RWPE2 (cell line): Measurements from ENCODE around the gene CFAP74.

ENCODE experiments used
- ATAC-seq: fragments of 200-7000 bp; cut with Tn5 transposase; 3 replicates; pipeline ENCODE4 v1.9.1; 2021; ENCODE audit warnings: low read depth
- DNase-seq: peaks from one replicate; pipeline ENCODE4 v3.0.0-alpha.2; 2020; ENCODE audit warnings: low spot score
- H3K27ac ChIP-seq: fragments of 450-650 bp; 2 replicates; pipeline ENCODE4 v1.5.1; 2017; ENCODE audit warnings: mild to moderate bottlenecking; ENCODE audit not compliant: poor library complexity, severe bottlenecking
- H3K27me3 ChIP-seq: fragments of 250-450 bp; sonication (Bioruptor Pico); 2 replicates; pipeline ENCODE4 v1.5.1; 2021; ENCODE audit warnings: mild to moderate bottlenecking, moderate library complexity; ENCODE audit not compliant: insufficient read depth, poor library complexity, severe bottlenecking
- H3K36me3 ChIP-seq: fragments of 250-450 bp; sonication (Bioruptor Pico); 2 replicates; pipeline ENCODE4 v1.5.1; 2020; ENCODE audit warnings: low read depth, mild to moderate bottlenecking, moderate library complexity
- H3K4me1 ChIP-seq: fragments of 250-450 bp; sonication (Bioruptor Pico); 2 replicates; pipeline ENCODE4 v1.5.1; 2021; ENCODE audit warnings: mild to moderate bottlenecking, moderate library complexity; ENCODE audit not compliant: insufficient read depth, poor library complexity, severe bottlenecking
- H3K4me3 ChIP-seq: fragments of 250-450 bp; sonication (Bioruptor Pico); 2 replicates; pipeline ENCODE4 v1.5.1; 2021; ENCODE audit warnings: mild to moderate bottlenecking, moderate library complexity; ENCODE audit not compliant: severe bottlenecking
- H3K9me3 ChIP-seq: fragments of 250-450 bp; sonication (Bioruptor Pico); 2 replicates; pipeline ENCODE4 v1.5.1; 2021; ENCODE audit warnings: mild to moderate bottlenecking, moderate library complexity; ENCODE audit not compliant: severe bottlenecking
- CTCF ChIP-seq: fragments of 450-650 bp; IDR thresholded peaks from one replicate; pipeline ENCODE4 v1.5.1; 2017; ENCODE audit warnings: mild to moderate bottlenecking, moderate library complexity; ENCODE audit not compliant: poor library complexity, severe bottlenecking

Gene CFAP74

DNA sequence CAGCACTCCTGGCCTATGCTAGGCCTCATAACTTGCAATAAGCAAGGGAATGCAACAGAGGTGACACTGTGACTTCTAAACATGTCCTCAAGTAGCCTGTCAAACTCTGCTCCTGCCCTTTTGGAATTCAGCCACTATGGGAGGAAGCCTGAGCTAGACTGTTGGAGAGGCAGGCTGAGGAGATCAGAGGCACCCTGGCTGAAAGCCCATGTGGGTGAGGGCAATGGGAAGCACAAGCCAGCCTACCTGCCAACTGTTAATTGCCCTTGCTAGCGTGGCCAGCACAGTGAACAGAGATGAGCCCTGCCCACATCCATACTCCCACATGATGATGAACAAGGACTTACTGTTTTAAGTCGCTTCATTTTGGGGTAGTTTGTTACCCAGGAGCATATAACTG, 130.4 kb downstream of the CFAP74 start:
- no peak for TF ChIP-seq CTCF
- no peak for DNase-seq
- Histone ChIP-seq H3K4me1 (no peaks in the 10 kb centered on the region), H3K9me3 (no peaks in the 10 kb centered on the region), H3K36me3 (peaks cover 45% of the 10 kb centered on the region), H3K4me3 (no peak overlapping the region), H3K27me3 (no peaks in the 10 kb centered on the region), H3K27ac (no peak overlapping the region)
- ATAC-seq = no peak

DNA sequence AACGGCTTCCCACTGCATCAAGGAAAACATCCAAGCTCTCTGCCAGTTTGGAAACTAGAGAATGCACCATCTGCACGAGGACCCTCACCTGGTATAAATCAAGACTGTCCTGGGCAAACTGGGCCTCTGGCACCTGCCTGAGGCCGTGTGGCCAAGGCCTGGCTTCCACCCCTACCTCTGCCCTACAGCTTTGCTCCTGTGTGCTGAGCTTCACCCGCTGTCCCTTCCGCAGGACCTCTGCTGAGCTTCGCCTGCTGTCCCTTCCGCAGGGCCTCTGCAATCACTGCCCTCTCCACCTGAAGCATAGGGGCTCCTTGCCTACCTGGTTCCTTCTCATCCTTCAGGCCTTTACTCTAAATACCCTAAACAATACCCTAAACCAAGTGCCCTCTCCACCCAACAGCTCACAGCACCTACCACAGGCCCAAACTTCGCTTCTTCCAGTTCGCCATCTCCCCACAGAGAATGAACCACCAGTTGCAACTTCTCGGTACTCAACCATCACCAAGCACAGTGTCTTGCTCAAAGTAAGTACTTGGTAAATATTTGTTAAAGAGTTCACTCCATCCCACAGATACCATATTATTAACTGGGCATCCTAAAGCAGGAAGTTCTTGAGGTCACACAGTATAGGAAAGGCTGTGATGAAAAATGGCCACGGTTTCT, 131.1 kb downstream of the CFAP74 start:
- no peak for TF ChIP-seq CTCF
- DNase-seq = no peak
- H3K4me1 ChIP-seq = no peaks in the 10 kb centered on the region
- H3K9me3 ChIP-seq = no peaks in the 10 kb centered on the region
- no peaks in the 10 kb centered on the region for H3K27me3 ChIP-seq
- H3K36me3 ChIP-seq = peaks cover 42% of the 10 kb centered on the region
- ATAC-seq = no peak
- no peak overlapping the region for H3K4me3 ChIP-seq
- H3K27ac ChIP-seq = no peak overlapping the region
